GM12878 (cell line): Measurements from ENCODE around the gene ENGASE. TPM values are rescaled to one million over a fixed set of nuclear protein-coding genes. Genes with fewer than 3 reads are reported as not detected.

ENCODE experiments used
- ATAC-seq: fragments of 200-7000 bp; cut with Tn5 transposase; 3 replicates; pipeline ENCODE4 v1.9.1; 2020; ENCODE audit warnings: mild to moderate bottlenecking, moderate library complexity
- BruUV-seq: library from RNA; stranded (reverse); fragments of 400-500 nt; replicated peaks from 2 replicates; lab custom pipeline; 2021; lab: Mats Ljungman, UMichigan
- CTCF ChIA-PET: fragments of 300-600 bp; sonication (Branson Sonifier 250); formaldehyde crosslinking; extraction: SDS; loops from one replicate; lab custom pipeline; 2021; ENCODE audit warnings: inconsistent platforms; lab: Yijun Ruan, JAX
- POLR2A ChIA-PET: fragments of 350-600 bp; formaldehyde crosslinking; extraction: SDS; loops from one replicate; lab custom pipeline; 2021; ENCODE audit warnings: inconsistent platforms; lab: Charles Lee
- RAD21 ChIA-PET: fragments of 300-600 bp; sonication (Branson Sonifier 250); formaldehyde crosslinking; loops from one replicate; lab custom pipeline; 2023; ENCODE audit warnings: antibody characterized with exemption; ENCODE audit not compliant: unreplicated experiment; lab: Charles Lee
- SMC1A ChIA-PET: fragments of 300-600 bp; sonication (Branson Sonifier 250); formaldehyde crosslinking; loops from one replicate; lab custom pipeline; 2023; ENCODE audit not compliant: unreplicated experiment, uncharacterized antibody; lab: Charles Lee
- DNase-seq: peaks from one replicate; pipeline ENCODE4 v3.0.0-alpha.2; 2011; ENCODE audit warnings: low read depth, low spot score
- FAIRE-seq: peaks from 3 replicates; lab custom pipeline; 2011; peaks lifted over from hg19 to GRCh38; lab: Jason Lieb, UNC
- H2AFZ ChIP-seq: 2 replicates; pipeline ENCODE4 v1.6.0; 2011; ENCODE audit warnings: low read depth, low read length, control low read depth; ENCODE audit not compliant: control insufficient read depth
- H3K27ac ChIP-seq: 2 replicates; pipeline ENCODE4 v1.5.1; 2011; ENCODE audit warnings: control low read depth; ENCODE audit not compliant: control insufficient read depth, insufficient read depth
- H3K27me3 ChIP-seq, 2 experiments: replicated peaks in 1 of 2; 2 replicates each; pipeline versions ENCODE4 v1.6.0 to v1.6.1; 2011; ENCODE audit warnings: low read length in 1 of 2; ENCODE audit not compliant: control insufficient read depth in 2 of 2, insufficient read depth in 2 of 2
- H3K36me3 ChIP-seq, 2 experiments: 2 replicates each; pipeline ENCODE4 v1.5.1; 2011; ENCODE audit warnings: low read length in 1 of 2; ENCODE audit not compliant: control insufficient read depth in 2 of 2, insufficient read depth in 2 of 2
- H3K4me1 ChIP-seq: 2 replicates; pipeline ENCODE4 v1.6.1; 2011; ENCODE audit warnings: mild to moderate bottlenecking, low read length, moderate library complexity, mixed read lengths; ENCODE audit not compliant: control insufficient read depth, insufficient read depth
- H3K4me2 ChIP-seq: 2 replicates; pipeline ENCODE4 v1.6.0; 2011; ENCODE audit warnings: control low read depth; ENCODE audit not compliant: control insufficient read depth, insufficient read depth
- H3K4me3 ChIP-seq: fragments of 200-600 bp; sonication (generic); 2 replicates; pipeline ENCODE4 v1.5.1; 2016
- H3K79me2 ChIP-seq: 2 replicates; pipeline ENCODE4 v1.6.0; 2011; ENCODE audit warnings: low read length; ENCODE audit not compliant: control insufficient read depth, insufficient read depth
- H3K9ac ChIP-seq: 2 replicates; pipeline ENCODE4 v1.8.0; 2011; ENCODE audit warnings: low read length, control low read depth, mixed read lengths; ENCODE audit not compliant: control insufficient read depth, insufficient read depth
- H3K9me3 ChIP-seq: replicated peaks from 3 replicates; pipeline ENCODE4 v1.5.1; 2011; ENCODE audit warnings: mild to moderate bottlenecking, low read length; ENCODE audit not compliant: control insufficient read depth, insufficient read depth
- H4K20me1 ChIP-seq: 2 replicates; pipeline ENCODE4 v1.6.0; 2011; ENCODE audit not compliant: control insufficient read depth, insufficient read depth
- BCL11A ChIP-seq: IDR thresholded peaks from 2 replicates; pipeline ENCODE4 v1.6.1; 2011; ENCODE audit warnings: low read depth, low read length
- RAD21 ChIP-seq: IDR thresholded peaks from 2 replicates; pipeline ENCODE4 v1.6.1; 2011; ENCODE audit warnings: mild to moderate bottlenecking, low read depth, low read length, moderate library complexity; ENCODE audit not compliant: insufficient read depth
- SMC3 ChIP-seq: IDR thresholded peaks from 2 replicates; pipeline ENCODE4 v1.6.1; 2011; ENCODE audit warnings: low read length, improper control_type of control experiment, borderline replicate concordance
- WGBS: methylation state at CpG from one replicate; pipeline ENCODE4 v1.1.6; 2016; ENCODE audit warnings: low lambda C conversion rate; ENCODE audit not compliant: insufficient replicate concordance, insufficient coverage; ENCODE audit errors: missing lambda C conversion rate; 5-methylcytosine and 5-hydroxymethylcytosine counted together
- in situ Hi-C: fragments of 300-500 bp; cut with MboI; formaldehyde crosslinking; loops from 9 replicates; pipeline ENCODE4 v1.14.3; 2018; ENCODE audit warnings: mixed read lengths
- intact Hi-C: fragments of 100-400 bp; cut with micrococcal nuclease; formaldehyde crosslinking; loops from one replicate; pipeline ENCODE4 v1.14.2; 2022; ENCODE audit not compliant: unreplicated experiment
- polyA plus RNA-seq, 11 experiments: library from polyadenylated mRNA; depleted of rRNA in 4 of 11; unstranded in 6 of 11; stranded (reverse) in 5 of 11; fragments of >200 nt; fragmentation: Nextera tagmentation in 4 of 11; fragmentation: Illumina TruSeq in 1 of 11; extraction: Ambion mirVana in 4 of 11; extraction: Trizol in 1 of 11; gene quantifications; 1 replicate in 1 of 11; 2 replicates in 10 of 11; pipeline versions ENCODE4 v1.2.1 to v1.2.3, GENCODE V29; 2011 to 2016; ENCODE audit warnings: inconsistent platforms in 2 of 11, missing spikeins in 2 of 11, low read depth in 1 of 11
- total RNA-seq, 4 experiments: library from RNA; depleted of rRNA in 3 of 4; stranded (reverse); fragments of >200 nt in 3 of 4; fragmentation: Illumina TruSeq in 1 of 4; extraction: Trizol in 1 of 4; gene quantifications; 2 replicates each; pipeline versions ENCODE4 v1.2.1 to v1.2.3, GENCODE V29; 2013 to 2021
- TF ChIP-seq, protein P1 (sequence below), 3 experiments: IDR thresholded peaks in 2 of 3; conservative IDR thresholded peaks in 1 of 3; 2 replicates each; pipeline ENCODE4 v1.5.1; 2011; ENCODE audit warnings: low read depth in 3 of 3, low read length in 3 of 3, mild to moderate bottlenecking in 3 of 3, control low read depth in 2 of 3, moderate library complexity in 2 of 3, inconsistent platforms in 1 of 3, mixed read lengths in 1 of 3; ENCODE audit not compliant: control insufficient read depth in 2 of 3, insufficient read depth in 1 of 3; ENCODE audit errors: extremely low read depth in 1 of 3

Gene ENGASE
- total and polyA plus RNA-seq, 10 of the 15 experiments (the other 5 are each of a cell fraction or from before 2014, with no cell fraction given), result 0.18 to 28.9 (median 10.5) TPM

DNA sequence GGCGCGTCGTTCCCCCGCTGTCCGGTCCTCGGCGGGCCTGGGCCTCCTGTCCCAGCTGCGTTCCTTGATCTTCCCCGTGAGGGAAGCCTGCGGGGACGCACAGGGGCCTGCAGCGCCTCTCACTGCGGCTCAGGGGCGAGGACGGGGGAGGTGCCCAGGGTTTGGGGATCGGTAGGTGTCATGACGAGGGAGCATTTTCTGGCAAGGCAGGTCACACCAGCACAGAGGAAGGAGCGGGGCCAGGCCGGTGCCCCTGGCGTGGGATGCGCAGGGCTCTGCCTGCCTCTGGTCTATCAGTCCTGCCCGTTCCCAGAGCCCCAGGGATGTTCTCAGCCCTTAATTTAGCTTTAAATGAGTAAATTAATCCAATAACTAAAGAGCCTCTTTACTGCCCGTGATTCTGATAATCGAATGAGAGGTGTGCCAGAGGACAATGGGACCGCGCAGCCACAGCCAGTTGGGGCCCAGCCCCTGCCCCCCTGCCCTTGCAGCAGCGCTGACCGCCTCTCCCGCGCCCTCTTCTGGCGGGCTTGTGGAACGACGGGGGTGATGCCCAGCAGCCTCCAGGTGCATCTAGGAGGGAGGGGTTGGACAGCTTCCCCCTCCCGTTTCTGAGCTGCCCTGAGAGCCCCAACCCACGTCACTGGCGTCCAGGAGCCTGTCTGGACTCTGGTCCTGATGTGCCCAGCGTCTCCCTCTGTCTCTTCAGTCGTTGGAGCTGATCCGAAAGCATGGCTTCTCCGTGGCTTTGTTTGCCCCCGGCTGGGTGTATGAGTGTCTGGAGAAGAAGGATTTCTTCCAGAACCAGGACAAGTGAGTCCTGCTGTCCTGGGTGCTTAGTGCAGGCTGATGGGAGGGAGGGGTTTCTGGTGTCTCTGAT, 7.9 kb downstream of the ENGASE start:
- RAD21 ChIA-PET, result interaction anchor here (0.9 to 1.6 kb wide), 3 partner anchors 37 to 309 kb away, joined by 3 to 4 read pairs (median 3); no protein-coding TSS in a partner anchor
- SMC1A ChIA-PET, result interaction anchor here (1.0 to 1.4 kb wide), 2 partner anchors 17 to 37 kb away, joined by 4 read pairs; no protein-coding TSS in a partner anchor
- Histone ChIP-seq H3K79me2 (no peaks in the 10 kb centered on the region), H3K36me3 (peaks cover 0 to 4% of the 10 kb centered on the region in 2 experiments; a peak in 3 of 4 replicates), H4K20me1 (peaks cover 3% of the 10 kb centered on the region; the same call in 1 of the 2 replicates), H3K4me3 (no peak overlapping the region), H3K27me3 (no peaks in the 10 kb centered on the region), H2AFZ (no peak overlapping the region), H3K27ac (no peak overlapping the region), H3K9ac (no peak overlapping the region), H3K9me3 (no peaks in the 10 kb centered on the region), H3K4me1 (no peaks in the 10 kb centered on the region), H3K4me2 (no peak overlapping the region)
- in situ Hi-C loops, result loop anchor here (5.0 kb wide), 1 partner anchor 310 kb away; no protein-coding TSS in a partner anchor
- no TSS peak for BruUV-seq
- FAIRE-seq (no peak), ATAC-seq (peak; percentile 85), DNase-seq (no peak)
- CTCF ChIA-PET, result interaction anchor here (0.8 to 2.3 kb wide), 14 partner anchors 9 to 318 kb away, joined by 3 to 14 read pairs (median 4); partner anchors contain the start of gene ENGASE
- intact Hi-C loops, result loop anchor here (2.0 kb wide), 1 partner anchor 36 kb away; no protein-coding TSS in a partner anchor
- POLR2A ChIA-PET, result no interaction called here
- 62% methylated on average over 41 of the region's 41 CpGs for WGBS
- peak; percentile 57 for TF ChIP-seq RAD21
- peak; percentile 51; the same call in 1 of the 2 replicates for TF ChIP-seq SMC3
- TF ChIP-seq, protein P1, sequence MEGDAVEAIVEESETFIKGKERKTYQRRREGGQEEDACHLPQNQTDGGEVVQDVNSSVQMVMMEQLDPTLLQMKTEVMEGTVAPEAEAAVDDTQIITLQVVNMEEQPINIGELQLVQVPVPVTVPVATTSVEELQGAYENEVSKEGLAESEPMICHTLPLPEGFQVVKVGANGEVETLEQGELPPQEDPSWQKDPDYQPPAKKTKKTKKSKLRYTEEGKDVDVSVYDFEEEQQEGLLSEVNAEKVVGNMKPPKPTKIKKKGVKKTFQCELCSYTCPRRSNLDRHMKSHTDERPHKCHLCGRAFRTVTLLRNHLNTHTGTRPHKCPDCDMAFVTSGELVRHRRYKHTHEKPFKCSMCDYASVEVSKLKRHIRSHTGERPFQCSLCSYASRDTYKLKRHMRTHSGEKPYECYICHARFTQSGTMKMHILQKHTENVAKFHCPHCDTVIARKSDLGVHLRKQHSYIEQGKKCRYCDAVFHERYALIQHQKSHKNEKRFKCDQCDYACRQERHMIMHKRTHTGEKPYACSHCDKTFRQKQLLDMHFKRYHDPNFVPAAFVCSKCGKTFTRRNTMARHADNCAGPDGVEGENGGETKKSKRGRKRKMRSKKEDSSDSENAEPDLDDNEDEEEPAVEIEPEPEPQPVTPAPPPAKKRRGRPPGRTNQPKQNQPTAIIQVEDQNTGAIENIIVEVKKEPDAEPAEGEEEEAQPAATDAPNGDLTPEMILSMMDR (IDR thresholded peaks at IDR 0.05 in 2 of 3, conservative IDR thresholded peaks at IDR 0.05 in 1 of 3; ENCODE audit: control insufficient read depth in 2 of 3, extremely low read depth in 1 of 3, insufficient read depth in 1 of 3, low read depth in 3 of 3, low read length in 3 of 3), result peak; percentile 68 to 89 (median 72)
- no peak for TF ChIP-seq BCL11A
